NT2/D1 (cell line): ENCODE measurements around the gene TPO.

ENCODE experiments used
- SUZ12 ChIP-seq: IDR thresholded peaks from 2 replicates; pipeline ENCODE4 v1.6.1; 2011; ENCODE audit not compliant: insufficient read length, insufficient read depth; ENCODE audit errors: extremely low read depth
- YY1 ChIP-seq: IDR thresholded peaks from 2 replicates; pipeline ENCODE4 v1.6.1; 2011; ENCODE audit not compliant: insufficient read length, insufficient read depth

- TF ChIP-seq YY1: no peak
- TF ChIP-seq SUZ12: no peak
Measured at GRCh38 chr2:1483551-1483950, 70.3 kb downstream of the TPO start.
